ENCODE data around the gene IPO13. TPM values are rescaled to one million over a fixed set of nuclear protein-coding genes. Genes with fewer than 3 reads are reported as not detected.

The IPO13 gene
- total and polyA plus RNA-seq, 4 donors, result 7.3 to 35.4 (median 17.4) TPM

DNA sequence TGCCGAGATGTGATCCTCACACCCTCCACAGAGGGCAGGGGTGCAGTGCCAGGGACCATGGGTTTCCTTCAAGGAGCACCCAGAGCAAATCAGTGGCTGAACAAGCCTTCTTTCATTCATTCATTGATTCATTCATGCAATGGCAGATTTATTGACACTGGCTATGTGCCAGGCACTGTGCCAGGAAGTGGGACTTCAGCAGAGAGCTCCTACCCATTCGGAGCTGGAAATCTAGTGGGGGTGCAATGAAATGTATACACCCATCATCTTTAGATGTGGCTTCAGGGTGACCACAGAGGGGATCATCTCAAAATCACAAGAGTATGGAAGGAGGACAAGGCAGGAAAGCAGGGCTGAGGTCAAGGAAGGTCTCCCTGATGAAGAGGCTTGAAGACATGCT is 65.7 kb downstream of the IPO13 start:
- ATAC-seq (ENCODE audit: insufficient read depth, low FRiP score) (no peak), DNase-seq (no peak)
- TF ChIP-seq, protein P1, sequence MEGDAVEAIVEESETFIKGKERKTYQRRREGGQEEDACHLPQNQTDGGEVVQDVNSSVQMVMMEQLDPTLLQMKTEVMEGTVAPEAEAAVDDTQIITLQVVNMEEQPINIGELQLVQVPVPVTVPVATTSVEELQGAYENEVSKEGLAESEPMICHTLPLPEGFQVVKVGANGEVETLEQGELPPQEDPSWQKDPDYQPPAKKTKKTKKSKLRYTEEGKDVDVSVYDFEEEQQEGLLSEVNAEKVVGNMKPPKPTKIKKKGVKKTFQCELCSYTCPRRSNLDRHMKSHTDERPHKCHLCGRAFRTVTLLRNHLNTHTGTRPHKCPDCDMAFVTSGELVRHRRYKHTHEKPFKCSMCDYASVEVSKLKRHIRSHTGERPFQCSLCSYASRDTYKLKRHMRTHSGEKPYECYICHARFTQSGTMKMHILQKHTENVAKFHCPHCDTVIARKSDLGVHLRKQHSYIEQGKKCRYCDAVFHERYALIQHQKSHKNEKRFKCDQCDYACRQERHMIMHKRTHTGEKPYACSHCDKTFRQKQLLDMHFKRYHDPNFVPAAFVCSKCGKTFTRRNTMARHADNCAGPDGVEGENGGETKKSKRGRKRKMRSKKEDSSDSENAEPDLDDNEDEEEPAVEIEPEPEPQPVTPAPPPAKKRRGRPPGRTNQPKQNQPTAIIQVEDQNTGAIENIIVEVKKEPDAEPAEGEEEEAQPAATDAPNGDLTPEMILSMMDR (IDR thresholded peaks at IDR 0.05; ENCODE audit: control extremely low read depth, extremely low read depth), result no peak
- Histone ChIP-seq H3K9me3 (ENCODE audit: control insufficient read depth in 4 of 4, insufficient read depth in 3 of 4, low read length in 3 of 4) (no peaks in the 10 kb centered on the region), H3K27ac (ENCODE audit: low read depth in 1 of 2, low read length in 1 of 2) (no peak overlapping the region), H3K36me3 (ENCODE audit: control insufficient read depth in 4 of 4, insufficient read depth in 4 of 4, low read length in 4 of 4) (peaks cover 0 to 3% (median 1%) of the 10 kb centered on the region in 4 donors), H3K4me1 (ENCODE audit: control insufficient read depth in 5 of 5, insufficient read depth in 5 of 5, low read length in 5 of 5) (peaks cover 0 to 36% (median 7%) of the 10 kb centered on the region in 5 donors), H3K27me3 (ENCODE audit: control insufficient read depth in 3 of 3, insufficient read depth in 3 of 3, low read length in 2 of 3) (no peaks in the 10 kb centered on the region), H3K4me3 (no peak overlapping the region), H3K9ac (ENCODE audit: insufficient read depth in 1 of 2, low read length in 2 of 2) (no peak overlapping the region)
- WGBS, 2 donors, result 68 to 75% methylated on average over 2 of the region's 2 CpGs

DNA sequence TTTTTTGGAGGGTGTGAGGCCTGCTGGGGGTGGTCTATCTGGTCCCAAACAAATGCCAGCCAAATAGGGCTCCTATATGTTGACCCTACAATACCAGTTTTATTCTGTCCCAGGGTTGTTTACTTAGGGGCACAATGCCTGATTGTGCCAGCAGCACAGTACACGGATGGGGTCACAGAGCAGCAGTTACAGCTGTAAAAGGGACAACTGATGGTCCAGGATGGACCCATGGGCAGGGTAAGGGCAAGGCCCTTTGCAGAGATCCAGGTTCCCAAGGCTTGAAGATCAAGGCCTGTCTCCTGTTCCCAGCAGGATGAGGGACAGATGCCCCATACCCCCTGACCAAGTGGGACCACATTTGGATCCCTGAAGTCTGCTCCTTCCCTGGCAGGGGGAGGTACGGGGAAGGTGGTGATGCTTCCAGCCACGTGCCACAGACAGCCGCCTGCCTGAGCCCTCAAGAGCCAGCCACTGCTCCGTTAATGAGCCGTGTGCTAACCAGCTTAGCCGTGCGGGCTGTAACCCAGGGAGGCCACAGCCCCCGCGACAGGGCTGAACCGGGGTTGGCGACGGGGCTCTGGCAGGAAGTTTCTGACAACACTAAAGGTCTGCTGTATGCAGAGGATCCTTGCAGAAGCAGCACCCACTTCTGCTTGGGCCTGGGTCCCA is 66.3 kb downstream of the IPO13 start:
- Histone ChIP-seq H3K9ac (ENCODE audit: insufficient read depth in 1 of 2, low read length in 2 of 2) (no peak overlapping the region), H3K36me3 (ENCODE audit: control insufficient read depth in 4 of 4, insufficient read depth in 4 of 4, low read length in 4 of 4) (peaks cover 0 to 3% (median 1%) of the 10 kb centered on the region in 4 donors), H3K4me3 (no peak overlapping the region), H3K27me3 (ENCODE audit: control insufficient read depth in 3 of 3, insufficient read depth in 3 of 3, low read length in 2 of 3) (no peaks in the 10 kb centered on the region), H3K9me3 (ENCODE audit: control insufficient read depth in 4 of 4, insufficient read depth in 3 of 4, low read length in 3 of 4) (no peaks in the 10 kb centered on the region), H3K27ac (ENCODE audit: low read depth in 1 of 2, low read length in 1 of 2) (no peak overlapping the region), H3K4me1 (ENCODE audit: control insufficient read depth in 5 of 5, insufficient read depth in 5 of 5, low read length in 5 of 5) (peaks cover 0 to 36% (median 7%) of the 10 kb centered on the region in 5 donors)
- ATAC-seq (ENCODE audit: insufficient read depth, low FRiP score) (no peak), DNase-seq (no peak)
- TF ChIP-seq, protein P1 (IDR thresholded peaks at IDR 0.05; ENCODE audit: control extremely low read depth, extremely low read depth), result no peak
- WGBS, 2 donors, result 25 to 63% methylated on average over 13 of the region's 13 CpGs

GRCh38 chr1:44013949-44014348 is 67.2 kb downstream of the IPO13 start:
- Histone ChIP-seq H3K4me1 (ENCODE audit: control insufficient read depth in 5 of 5, insufficient read depth in 5 of 5, low read length in 5 of 5) (peaks cover 0 to 38% (median 7%) of the 10 kb centered on the region in 5 donors), H3K36me3 (ENCODE audit: control insufficient read depth in 4 of 4, insufficient read depth in 4 of 4, low read length in 4 of 4) (peaks cover 0 to 3% (median 0%) of the 10 kb centered on the region in 4 donors), H3K9me3 (ENCODE audit: control insufficient read depth in 4 of 4, insufficient read depth in 3 of 4, low read length in 3 of 4) (no peaks in the 10 kb centered on the region), H3K27me3 (ENCODE audit: control insufficient read depth in 3 of 3, insufficient read depth in 3 of 3, low read length in 2 of 3) (no peaks in the 10 kb centered on the region), H3K9ac (ENCODE audit: insufficient read depth in 1 of 2, low read length in 2 of 2) (no peak overlapping the region), H3K27ac (ENCODE audit: low read depth in 1 of 2, low read length in 1 of 2) (no peak overlapping the region), H3K4me3 (no peak overlapping the region)
- TF ChIP-seq, protein P1 (IDR thresholded peaks at IDR 0.05; ENCODE audit: control extremely low read depth, extremely low read depth), result no peak
- DNase-seq, result no peak
- 70 to 77% methylated on average over 5 of the region's 5 CpGs for WGBS, 2 donors
- ATAC-seq (ENCODE audit: insufficient read depth, low FRiP score), result no peak

Data from lung (tissue), 12 donors.